Measurements from ENCODE around the gene ATL3.
"Not testable (repeated sequence)": the region's sequence is repeated elsewhere in the genome, so short reads cannot be mapped to it uniquely, and the experiment has no call there.

The ATL3 gene

GRCh38 chr11:63671322-63672155 is at the start of gene ATL3:
Gene ATL3, minus strand, starts transcription at chr11:63671376. Its CDS starts 41 bp downstream, at chr11:63671335.
- DNase-seq: peak; percentile 95

GRCh38 chr11:63720611-63721010 is 49.4 kb upstream of the ATL3 start:
- DNase-seq: no peak

- DNase-seq: no peak
These were observed 48.8 kb upstream of the ATL3 start for GRCh38 chr11:63719987-63720386.

GRCh38 chr11:63719001-63719400 is 47.8 kb upstream of the ATL3 start:
- no peak for DNase-seq

- no peak for DNase-seq
These were observed 44.9 kb upstream of the ATL3 start for GRCh38 chr11:63716046-63716445.

GRCh38 chr11:63713766-63714165 is 42.6 kb upstream of the ATL3 start:
- DNase-seq: no peak

- no peak for DNase-seq
These were observed 40.7 kb upstream of the ATL3 start for GRCh38 chr11:63711838-63712237.

- DNase-seq: no peak
These were observed 39.5 kb upstream of the ATL3 start for GRCh38 chr11:63710476-63711217.

GRCh38 chr11:63709336-63709884 is 38.2 kb upstream of the ATL3 start:
- no peak for DNase-seq

GRCh38 chr11:63708764-63709163 is 37.6 kb upstream of the ATL3 start:
- DNase-seq: no peak

- DNase-seq: no peak
These were observed 34.4 kb upstream of the ATL3 start for GRCh38 chr11:63705526-63705925.

GRCh38 chr11:63699896-63700295 is 28.7 kb upstream of the ATL3 start:
- peak; percentile 19 for DNase-seq

GRCh38 chr11:63698976-63699733 is 28.0 kb upstream of the ATL3 start:
- peak; percentile 17 for DNase-seq

GRCh38 chr11:63694596-63694995 is 23.4 kb upstream of the ATL3 start:
- DNase-seq: no peak

- DNase-seq: no peak
These were observed 16.7 kb upstream of the ATL3 start for GRCh38 chr11:63687845-63688244.

- no peak for DNase-seq
These were observed 15.8 kb upstream of the ATL3 start for GRCh38 chr11:63686926-63687325.

- DNase-seq: not testable (repeated sequence)
These were observed 14.1 kb upstream of the ATL3 start for GRCh38 chr11:63685158-63685721.

- peak; percentile 36 for DNase-seq
These were observed 12.2 kb upstream of the ATL3 start for GRCh38 chr11:63683133-63683991.

- DNase-seq: peak; percentile 77
These were observed 11.2 kb upstream of the ATL3 start for GRCh38 chr11:63682066-63683021.

GRCh38 chr11:63681321-63682065 is 10.3 kb upstream of the ATL3 start, which contains the start of gene RTN3:
Gene RTN3, plus strand, starts transcription at chr11:63681500. Its CDS starts 137 bp downstream, at chr11:63681637.
- DNase-seq: peak; percentile 93
